Measurements from ENCODE around the gene LDLRAD1.

GRCh38 chr1:53998223-53998622 lies 19.8 kb downstream of the LDLRAD1 start:
- TF ChIP-seq ZBTB7A (IDR thresholded peaks at IDR 0.05; ENCODE audit: low read depth) (no peak), YY1 (IDR thresholded peaks at IDR 0.05; ENCODE audit: low read depth) (no peak), REST (IDR thresholded peaks at IDR 0.05; ENCODE audit: low read depth) (no peak), EP300 (IDR thresholded peaks at IDR 0.05; ENCODE audit: borderline replicate concordance) (no peak), TAF1 (IDR thresholded peaks at IDR 0.05; ENCODE audit: low read depth) (no peak), MAX (IDR thresholded peaks at IDR 0.05) (no peak), TEAD4 (IDR thresholded peaks at IDR 0.05) (no peak), RAD21 (IDR thresholded peaks at IDR 0.05; ENCODE audit: low read depth) (no peak), TCF12 (IDR thresholded peaks at IDR 0.05; ENCODE audit: low read depth) (no peak)

Data from Ishikawa (cell line).